GM18907 (cell line): ENCODE measurements around the gene PRAMEF12.
"Not testable (repeated sequence)": the region's sequence is repeated elsewhere in the genome, so short reads cannot be mapped to it uniquely, and the experiment has no call there.

ENCODE experiments used
- ATAC-seq: cut with Tn5 transposase; IDR thresholded peaks from one replicate; pipeline ENCODE4 v1.9.1; 2021; ENCODE audit warnings: mild to moderate bottlenecking, moderate library complexity; ENCODE audit not compliant: unreplicated experiment

The PRAMEF12 gene

GRCh38 chr1:12773438-12773837 lies at the start of gene PRAMEF12:
TSS of gene PRAMEF12 (plus strand) at chr1:12773738. CDS start at chr1:12774868, 1,130 bp downstream.
- ATAC-seq: no peak

DNA sequence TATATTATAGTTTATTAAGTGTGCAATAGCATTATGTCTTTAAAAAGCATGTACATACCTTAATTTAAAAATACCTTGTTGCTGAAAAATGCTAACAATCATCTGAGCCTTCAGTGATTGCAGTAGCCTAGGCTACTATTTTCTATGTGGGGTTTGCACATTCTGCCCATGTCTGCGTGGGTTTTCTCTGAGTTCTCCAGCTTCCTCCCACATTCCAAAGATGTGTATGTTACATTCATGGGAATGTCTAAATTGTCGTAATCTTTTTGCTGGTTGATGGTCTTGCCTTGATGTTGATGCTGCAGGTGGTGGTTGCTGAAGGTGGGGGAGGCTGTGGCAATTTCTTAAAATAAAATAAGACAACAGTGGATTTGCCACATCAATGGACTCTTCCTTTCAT lies 45.1 kb upstream of the PRAMEF12 start:
- ATAC-seq: no peak

- ATAC-seq: no peak
These were observed 43.4 kb upstream of the PRAMEF12 start for GRCh38 chr1:12730156-12730555.

DNA sequence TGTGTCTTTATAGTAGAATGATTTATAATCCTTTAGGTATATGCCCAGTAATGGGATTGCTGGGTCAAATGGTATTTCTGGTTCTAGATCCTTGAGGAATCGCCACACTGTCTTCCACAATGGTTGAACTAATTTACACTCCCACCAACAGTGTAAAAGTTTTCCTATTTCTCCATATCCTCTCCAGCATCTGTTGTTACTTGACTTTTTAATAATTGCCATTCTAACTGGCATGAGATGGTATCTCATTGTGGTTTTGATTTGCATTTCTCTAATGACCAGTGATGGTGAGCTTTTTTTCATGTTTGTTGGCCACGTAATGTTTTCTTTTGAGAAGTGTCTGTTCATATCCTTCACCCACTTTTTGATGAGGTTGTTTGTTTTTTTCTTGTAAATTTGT lies 42.5 kb upstream of the PRAMEF12 start:
- ATAC-seq: not testable (repeated sequence)

GRCh38 chr1:12734651-12735050 lies 38.9 kb upstream of the PRAMEF12 start:
- no peak for ATAC-seq

DNA sequence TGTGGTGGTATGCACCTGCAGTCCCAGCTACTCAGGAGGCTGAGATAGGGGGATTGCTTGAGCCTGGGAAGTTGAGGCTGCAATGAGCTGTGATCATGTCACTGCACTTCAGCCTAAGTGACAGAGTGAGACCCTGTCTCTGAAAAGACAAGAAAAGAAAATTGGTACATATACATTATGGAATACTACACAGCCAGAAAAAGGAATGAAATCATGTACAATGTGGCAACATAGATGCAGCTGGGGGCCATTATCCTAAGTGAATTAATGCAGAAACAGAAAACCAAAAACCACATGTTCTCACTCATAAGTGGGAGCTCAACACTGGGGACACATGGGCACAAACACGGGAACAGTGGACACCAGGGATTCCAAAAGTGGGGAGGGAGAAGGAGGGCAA lies 34.6 kb upstream of the PRAMEF12 start:
- no peak for ATAC-seq

GRCh38 chr1:12739613-12740012 lies 33.9 kb upstream of the PRAMEF12 start:
- ATAC-seq: no peak

- no peak for ATAC-seq
These were observed 31.6 kb upstream of the PRAMEF12 start for GRCh38 chr1:12741946-12742345.

DNA sequence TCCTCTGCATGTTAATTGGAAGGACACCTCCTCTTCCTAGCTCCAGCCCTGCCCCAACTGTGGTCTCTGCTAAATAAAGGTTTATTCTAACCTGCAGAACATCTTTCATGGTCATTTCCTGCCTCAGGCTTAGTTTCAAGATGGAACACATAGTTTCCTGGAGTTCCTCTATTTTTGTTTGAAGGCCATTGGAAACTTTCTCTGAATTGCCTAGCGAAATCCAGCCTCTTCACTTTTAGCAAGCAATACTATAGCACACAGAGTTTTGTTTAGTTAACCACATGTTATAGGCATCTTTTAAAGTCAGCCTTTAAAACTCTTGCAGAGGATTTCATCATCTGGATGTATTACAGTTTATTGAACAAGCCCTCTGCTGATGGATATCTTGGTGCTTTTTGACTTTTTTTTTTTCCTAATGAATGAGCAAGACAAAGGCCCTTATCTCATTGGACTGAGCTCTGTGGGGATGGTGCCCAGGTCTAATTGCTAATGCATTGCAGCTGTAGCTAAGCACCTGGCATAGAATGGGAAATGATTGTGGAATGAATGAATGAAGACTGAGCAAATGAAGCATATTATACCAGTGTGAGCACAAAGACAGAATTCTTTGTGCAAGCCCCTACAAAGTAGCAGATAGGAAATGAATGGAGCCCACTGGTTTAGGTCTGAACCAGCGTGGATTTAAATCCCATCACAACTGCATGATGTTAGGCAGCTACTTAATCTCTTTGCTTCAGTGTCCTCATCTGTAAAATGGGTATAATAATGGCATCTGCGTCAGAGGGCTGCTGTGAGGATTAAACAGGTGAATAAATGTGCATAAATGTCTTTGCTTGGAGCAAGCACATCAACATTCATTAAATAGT lies 28.2 kb upstream of the PRAMEF12 start:
- ATAC-seq: no peak

DNA sequence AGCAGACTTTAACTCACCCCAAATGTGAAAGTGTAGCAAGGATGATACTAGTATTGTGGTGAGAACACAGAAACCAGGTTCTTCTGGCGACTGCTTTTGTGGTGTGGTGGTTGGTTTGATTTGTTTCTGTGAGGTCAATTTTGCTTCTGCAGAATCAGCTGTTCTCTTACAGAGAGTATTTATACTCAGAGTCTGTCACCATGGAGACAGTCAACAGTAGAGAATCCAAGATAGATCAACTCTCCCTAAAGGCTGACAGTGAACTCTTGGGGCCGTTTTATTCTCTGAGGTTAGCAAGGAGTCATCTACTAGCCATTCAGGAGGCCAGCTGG lies 27.6 kb upstream of the PRAMEF12 start, which contains the start of gene CFAP107:
Gene CFAP107 (plus strand): TSS at position 209 of the 332 bp plus-strand sequence. CDS start 231 bp downstream, outside the sequence.
- no peak for ATAC-seq

DNA sequence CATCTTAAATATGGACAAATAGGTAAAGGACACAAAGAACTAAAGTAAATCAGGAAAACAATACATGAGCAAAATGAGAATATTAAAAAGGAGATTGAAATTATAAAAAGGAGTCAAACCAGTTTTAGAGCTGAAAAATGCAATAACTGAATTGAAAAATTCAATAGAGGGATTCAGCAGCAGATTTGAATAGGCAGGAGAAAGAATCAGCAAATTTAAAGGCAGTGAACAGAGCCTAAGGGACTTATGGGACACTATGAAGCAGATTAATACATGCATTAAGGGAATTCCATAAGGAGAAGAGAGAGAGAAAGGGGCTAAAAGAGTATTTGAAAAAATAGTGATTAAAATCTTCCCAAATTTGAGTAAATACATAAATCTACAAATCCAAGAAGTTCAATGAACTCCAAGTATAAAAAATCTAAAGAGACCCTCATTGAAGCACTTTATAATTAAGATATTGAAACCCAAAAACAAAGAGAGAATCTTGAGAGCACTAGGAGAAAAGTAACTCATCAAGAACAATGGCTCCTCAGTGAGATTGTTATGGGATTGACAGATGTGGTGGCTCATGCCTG lies 24.7 kb upstream of the PRAMEF12 start:
- ATAC-seq: no peak

GRCh38 chr1:12754738-12755137 lies 18.8 kb upstream of the PRAMEF12 start:
- ATAC-seq: no peak

DNA sequence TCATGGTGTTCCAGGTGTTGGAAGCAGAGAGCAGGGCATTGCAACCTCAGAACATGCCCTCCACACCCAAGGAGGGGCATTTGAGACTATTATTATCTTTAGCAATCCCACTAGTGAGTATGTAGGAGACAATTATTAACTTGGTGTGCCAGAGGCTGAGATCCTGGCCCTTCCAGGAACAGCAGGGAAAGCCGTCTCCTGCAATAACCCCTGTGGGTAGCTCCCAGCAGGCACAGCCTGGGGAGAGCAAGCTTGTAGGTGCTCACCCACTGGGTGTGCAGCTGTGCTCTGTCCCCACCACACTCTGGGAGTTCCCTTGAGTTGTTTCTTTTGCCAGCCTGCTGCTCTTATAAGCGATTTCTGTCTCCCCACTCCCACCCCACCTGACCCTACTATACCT lies 17.3 kb upstream of the PRAMEF12 start:
- ATAC-seq: no peak

GRCh38 chr1:12756768-12757413 lies 16.6 kb upstream of the PRAMEF12 start:
- no peak for ATAC-seq

- ATAC-seq: no peak
These were observed 15.7 kb upstream of the PRAMEF12 start for GRCh38 chr1:12757836-12758235.

- no peak for ATAC-seq
These were observed 13.2 kb upstream of the PRAMEF12 start for GRCh38 chr1:12760256-12760795.

- ATAC-seq: no peak
These were observed 11.8 kb upstream of the PRAMEF12 start for GRCh38 chr1:12761781-12762180.

GRCh38 chr1:12762766-12763165 lies 10.8 kb upstream of the PRAMEF12 start:
- no peak for ATAC-seq

DNA sequence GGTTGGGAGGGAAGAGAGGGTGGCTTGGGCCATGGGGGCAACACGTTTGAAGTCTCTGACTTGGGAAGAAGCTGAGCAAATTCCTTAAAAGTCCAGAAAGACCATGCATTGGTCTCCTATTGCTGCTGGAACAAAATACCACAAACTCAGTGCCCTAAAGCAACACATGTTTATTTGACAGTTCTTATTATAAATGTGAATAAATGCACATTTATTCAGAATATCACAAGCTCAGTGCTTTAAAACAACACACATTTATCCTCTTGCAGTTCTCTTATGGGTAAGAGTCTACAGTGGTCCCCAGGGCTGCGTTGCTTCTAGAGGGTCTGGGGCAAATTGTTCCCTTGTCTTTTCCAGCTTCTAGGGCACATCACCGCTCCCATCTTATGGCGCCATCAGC lies 10.1 kb upstream of the PRAMEF12 start:
- no peak for ATAC-seq

- no peak for ATAC-seq
These were observed 9.5 kb upstream of the PRAMEF12 start for GRCh38 chr1:12764016-12764415.

- no peak for ATAC-seq
These were observed 4.5 kb upstream of the PRAMEF12 start for GRCh38 chr1:12769031-12769430.
